HL-60/S4 treated with retinoic acid at 250 ng/mL for 4 days and 3 days (cell line): Measurements from ENCODE around the gene OPHN1.

Experiments
- in situ Hi-C: fragments of 300-500 bp; cut with MboI; formaldehyde crosslinking; loops from 2 replicates; pipeline ENCODE4 v1.7.0; 2022; ENCODE audit warnings: low sequenced_read_pairs

OPHN1 gene

DNA sequence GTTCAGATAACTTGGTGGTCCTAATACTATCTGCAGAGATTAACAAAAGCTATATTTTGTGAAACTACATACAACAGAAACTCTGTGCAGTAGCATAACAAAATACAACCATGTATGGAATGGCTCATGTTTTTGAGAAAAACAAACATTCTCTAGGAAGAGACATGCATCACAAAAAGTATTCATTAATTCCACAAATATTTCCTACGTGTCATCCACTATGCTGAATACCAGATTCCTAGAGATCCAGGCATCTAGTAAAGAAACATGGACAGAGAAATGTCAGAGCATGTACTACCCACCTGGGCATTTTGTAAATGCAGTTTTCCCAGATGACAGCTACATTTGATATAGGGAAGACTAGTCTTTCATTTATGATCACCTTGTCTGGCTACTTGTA is 248.1 kb downstream of the OPHN1 start:
- in situ Hi-C loops: no loop called here

DNA sequence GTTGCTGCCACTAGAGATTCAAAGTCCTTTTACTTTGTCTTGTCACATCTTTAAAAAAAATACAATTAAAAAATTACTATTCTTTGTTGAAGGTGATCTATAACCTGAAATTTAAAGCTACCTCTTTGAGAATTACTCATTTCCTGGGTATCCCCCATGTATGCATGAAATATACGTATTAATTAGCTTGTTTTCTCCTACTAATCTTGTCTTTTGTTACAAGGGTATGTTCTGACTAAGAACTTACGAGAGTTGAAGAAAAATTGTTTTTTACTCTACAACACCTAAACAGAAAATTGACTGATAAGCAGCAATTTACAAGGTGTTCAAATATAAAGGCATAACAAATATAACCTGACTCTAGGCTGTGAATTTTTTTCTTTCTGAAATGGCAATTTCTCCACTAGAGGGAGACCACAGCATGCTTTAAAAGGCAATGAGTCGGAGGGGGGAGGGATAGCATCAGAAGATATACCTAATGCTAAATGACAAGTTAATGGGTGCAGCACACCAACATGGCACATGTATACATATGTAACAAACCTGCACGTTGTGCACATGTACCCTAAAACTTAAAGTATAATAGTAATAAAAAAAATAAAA is 249.6 kb downstream of the OPHN1 start:
- in situ Hi-C loops: no loop called here

DNA sequence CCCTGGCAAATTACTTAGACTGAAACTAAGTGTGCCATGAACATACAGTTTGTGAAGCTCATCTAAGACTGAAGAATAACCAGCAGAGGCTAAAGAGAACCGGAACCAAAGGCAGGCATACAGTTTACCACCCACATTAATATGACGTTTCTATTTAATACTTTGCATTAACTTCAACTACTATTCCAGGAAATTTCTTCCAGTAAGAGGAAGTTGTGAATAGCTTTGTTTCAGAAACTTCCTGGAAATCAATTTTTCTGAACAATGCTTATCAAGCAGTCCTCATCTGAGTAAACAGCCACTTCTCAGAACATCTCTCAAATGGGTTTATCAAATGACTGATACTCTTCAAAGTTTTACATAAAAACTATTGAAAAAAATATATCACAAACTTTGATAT is 252.7 kb downstream of the OPHN1 start:
- in situ Hi-C loops: no loop called here

DNA sequence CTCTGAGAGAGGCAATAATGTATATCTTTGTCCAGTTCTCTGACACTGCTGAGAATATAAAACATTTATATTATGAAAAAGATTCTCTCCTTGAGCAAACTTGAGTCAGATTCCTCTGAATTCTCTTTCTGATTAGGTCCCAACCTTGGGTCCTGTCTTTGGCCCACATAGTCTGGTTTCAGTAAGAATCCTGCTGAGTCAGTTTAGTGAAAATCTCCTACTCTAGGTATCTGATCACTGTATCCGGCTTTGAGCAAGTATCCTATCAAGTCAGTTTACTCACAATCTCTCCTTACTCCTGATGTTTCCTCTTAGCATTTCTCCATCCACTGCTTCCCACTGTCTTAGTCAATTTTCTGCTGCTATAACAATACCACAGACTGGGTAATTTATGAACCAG is 253.9 kb downstream of the OPHN1 start:
- in situ Hi-C loops: no loop called here

DNA sequence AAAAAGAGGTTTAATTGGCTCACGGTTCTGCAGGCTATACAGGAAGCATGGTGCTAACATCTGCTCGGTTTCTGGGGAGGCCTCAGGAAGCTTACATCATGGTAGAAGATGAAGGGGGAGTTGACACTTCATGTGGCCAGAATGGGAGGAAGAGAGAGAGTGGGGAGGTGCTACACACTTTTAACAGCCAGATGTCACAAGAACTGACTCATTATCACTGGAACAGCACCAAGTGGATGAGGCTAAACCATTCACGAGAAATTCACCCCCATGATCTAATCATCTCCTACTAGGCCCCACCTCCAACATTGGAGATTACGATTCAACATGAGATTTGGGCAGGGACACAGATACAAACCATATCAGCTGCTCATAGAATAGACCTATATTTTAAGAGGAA is 255.8 kb downstream of the OPHN1 start:
- in situ Hi-C loops: no loop called here

DNA sequence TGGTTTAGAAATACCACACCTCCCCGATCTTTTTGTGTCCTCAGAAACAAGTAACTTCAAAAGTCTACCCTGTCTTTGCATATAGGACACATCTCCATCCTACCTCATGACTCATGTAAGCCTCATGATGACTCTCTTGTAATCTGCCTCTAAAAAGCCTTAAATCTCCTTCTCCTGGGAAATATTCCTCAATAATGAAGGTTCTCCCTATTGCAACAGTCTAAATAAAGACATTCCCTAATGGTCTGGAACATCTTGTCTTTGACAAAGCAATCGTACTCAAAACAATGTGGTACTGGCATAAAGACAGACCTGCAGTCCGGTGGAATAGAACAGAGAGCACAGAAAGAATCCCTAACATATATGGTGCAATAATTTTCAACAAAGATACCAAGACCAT is 257.7 kb downstream of the OPHN1 start:
- in situ Hi-C loops: no loop called here

DNA sequence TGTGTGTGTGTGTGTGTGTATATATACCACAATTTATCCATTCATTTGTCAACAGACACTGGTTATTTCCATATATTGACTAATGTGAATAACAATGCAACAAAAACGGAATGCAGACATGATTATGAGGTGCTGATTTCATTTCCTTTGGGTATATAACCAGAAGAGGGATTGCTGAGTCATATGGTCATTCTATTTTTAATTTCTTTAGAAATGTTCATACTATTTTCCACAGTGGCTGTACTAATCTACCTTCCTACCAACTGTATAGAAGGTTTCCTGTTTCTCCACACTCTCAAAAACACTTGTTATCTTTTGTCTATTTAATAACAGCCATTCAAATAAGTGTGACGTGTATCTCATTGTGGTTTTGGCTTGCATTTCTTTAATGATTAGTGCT is 269.9 kb downstream of the OPHN1 start:
- in situ Hi-C loops: no loop called here

DNA sequence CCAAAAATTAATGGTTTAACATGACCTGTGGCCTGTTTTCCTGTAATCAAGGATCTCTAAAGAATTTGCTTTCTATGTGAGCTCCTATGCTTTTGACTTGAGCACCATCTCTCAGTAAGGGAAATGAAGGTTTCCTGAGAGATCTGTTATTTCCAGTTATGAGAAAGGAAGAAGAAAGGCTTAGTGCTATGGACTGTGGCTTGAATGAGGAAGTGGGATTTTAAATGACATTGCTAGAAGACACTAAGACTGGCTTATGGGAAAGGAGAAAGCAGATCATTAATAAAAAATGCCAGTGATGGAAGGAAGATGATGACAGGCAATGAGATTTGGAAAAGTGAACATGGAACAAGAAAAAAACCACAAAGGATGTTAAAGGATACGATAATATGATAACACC is 285.4 kb downstream of the OPHN1 start:
- in situ Hi-C loops: no loop called here

DNA sequence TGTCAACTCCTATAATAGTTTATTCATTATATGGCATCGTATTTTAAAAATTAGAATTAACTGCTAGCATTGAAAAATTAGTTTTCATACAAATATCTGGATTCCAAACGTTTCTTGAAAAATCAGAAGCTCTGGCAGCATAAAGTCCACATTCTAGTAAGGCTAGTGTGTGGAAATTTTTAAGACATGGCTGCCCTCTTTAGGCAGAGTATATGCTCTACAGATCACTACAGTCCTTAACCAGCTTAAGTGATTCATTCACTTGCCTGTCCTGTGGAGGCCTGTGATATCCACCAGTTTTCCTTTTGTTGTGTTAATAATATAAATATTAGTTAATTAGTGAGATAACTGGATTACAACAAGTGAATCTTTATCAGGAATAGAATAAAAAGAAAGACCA is 287.2 kb downstream of the OPHN1 start:
- in situ Hi-C loops: no loop called here

DNA sequence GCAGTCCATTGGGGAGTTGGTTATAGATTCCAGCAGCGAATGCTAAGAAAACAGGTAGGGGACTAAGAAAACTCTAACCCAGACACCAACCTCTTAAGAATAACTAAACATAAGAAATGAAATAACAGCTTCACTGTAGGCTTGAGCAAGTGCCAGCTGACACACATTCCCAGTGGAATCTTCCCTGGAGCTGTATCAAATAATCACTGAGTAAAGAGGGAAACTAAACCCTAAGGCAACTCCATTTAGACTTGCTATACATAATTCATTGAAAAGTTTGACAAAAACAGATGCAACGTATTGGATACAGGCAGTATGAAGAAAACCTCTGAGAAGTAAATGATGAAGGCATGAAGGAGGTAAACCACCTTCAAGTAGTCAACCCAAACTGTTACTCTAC is 293.5 kb downstream of the OPHN1 start:
- in situ Hi-C loops: no loop called here

DNA sequence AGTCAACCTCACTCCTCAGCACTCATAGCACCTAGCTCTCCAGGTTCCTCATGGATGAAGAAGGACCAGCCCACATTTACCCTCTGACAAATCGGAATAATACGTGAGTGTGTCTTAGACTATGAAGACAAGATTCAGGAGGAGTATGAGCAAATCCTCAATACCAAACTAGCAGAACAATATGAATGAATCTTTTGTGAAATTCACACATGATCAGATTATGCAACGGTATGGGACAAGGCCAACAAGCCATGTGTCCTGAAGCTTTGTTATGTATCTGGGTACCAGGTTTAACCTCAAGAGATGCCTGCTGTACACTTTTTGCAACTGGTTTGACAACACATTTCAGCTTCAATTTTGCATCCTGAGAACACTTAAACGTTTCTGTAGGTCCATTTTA is 300.1 kb downstream of the OPHN1 start:
- in situ Hi-C loops: no loop called here

DNA sequence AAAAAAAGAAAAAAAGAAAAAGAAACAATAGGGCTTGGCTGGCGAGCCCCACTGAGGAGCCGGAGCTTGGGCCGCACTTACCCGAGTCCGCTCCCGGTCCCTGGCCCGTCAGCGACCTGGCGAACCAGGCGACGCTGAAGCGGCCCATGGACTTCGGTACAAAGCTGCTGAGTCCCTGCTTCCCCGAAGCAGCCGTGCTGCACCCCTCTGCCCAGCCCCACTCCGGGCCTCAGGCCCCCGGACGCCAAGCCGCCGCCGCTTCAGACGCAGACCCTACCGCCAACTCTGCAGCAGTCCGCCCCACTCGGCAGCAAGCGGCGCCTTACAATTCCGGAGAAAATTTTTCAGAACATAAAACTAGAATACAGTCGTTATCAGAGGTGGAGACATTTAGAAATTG is 300.5 kb downstream of the OPHN1 start:
- in situ Hi-C loops: no loop called here

DNA sequence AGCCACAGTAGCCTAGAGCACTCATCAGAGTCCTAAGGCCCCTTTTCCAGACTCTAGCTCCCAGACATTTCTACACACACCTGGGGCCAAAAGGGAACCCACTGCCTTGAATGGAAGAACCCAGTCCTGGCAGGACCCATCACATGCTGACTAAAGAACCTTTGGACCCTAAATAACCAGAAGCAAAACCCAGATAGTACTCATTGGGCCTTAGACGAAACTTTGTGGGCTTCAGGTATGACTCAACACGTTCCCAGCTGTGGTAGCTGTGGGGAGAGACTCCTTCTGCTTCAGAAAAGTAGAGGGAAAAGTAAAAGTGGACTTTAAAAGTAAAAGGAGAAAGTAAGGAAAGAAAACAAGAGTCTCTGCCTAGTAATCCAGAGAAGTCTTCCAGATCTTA is 311.5 kb downstream of the OPHN1 start:
- in situ Hi-C loops: no loop called here

DNA sequence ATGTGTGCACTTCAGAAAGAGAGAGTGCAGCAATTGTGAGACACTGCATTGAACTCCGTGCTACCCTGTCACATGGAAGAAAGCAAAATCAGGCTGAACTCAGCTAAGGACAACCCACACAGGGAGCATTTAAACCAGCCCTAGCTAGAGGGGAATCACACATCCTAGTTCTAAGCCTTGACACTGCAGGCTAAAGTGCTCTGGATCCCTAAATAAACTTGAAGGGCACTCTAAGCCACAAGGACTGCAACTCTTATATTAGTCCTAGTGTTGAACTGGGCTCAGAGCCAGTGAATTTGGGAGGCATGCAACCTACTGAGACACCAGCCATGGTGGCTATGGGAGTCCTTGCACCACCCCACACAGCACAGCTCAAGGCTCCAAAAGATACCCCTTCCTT is 311.9 kb downstream of the OPHN1 start:
- in situ Hi-C loops: no loop called here

DNA sequence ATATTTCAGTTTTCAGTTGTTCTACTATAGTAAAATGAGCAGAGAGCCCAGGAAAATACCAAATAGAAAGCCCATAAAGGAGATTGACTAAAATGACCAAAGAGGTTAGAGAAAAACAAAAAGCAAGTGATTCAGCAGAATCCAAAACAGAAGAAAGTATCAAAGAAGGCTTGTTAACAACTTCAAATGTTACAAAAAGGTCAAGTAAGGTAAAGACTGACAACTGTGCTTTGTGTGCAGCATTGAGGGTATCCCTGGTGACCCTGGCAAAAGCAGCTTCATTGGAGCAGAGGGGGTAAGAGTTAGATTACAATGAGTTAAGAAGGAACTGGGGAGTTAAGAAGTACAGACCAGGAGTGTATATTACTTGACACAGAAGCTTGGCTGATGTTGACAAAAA is 317.9 kb downstream of the OPHN1 start:
- in situ Hi-C loops: no loop called here

DNA sequence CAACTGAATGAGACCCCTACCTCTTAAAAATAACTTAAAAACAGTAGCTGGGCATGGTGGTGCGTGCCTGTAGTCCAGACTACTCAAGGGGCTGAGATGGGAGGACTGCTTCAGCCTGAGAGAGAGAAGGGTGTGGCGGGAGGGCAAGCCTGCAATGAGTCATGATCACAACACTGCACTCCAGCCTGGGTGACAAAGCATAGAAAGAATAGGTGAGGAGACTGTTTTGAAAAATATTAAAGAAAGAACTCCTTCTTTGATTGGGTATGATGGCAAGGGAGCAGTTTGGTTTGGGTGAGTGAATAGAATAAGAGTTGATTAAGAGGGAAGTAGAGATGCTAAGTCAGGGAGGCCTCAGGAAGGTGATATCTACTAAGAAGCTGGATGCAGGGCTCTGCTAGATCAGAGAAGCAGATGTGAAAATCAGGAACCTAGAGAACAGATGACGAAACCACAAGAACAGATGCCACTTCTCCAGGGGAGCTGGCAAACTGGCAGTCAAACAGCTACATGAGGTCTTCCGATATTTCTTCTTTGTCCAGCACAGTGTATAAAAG is 318.6 kb downstream of the OPHN1 start:
- in situ Hi-C loops: no loop called here

DNA sequence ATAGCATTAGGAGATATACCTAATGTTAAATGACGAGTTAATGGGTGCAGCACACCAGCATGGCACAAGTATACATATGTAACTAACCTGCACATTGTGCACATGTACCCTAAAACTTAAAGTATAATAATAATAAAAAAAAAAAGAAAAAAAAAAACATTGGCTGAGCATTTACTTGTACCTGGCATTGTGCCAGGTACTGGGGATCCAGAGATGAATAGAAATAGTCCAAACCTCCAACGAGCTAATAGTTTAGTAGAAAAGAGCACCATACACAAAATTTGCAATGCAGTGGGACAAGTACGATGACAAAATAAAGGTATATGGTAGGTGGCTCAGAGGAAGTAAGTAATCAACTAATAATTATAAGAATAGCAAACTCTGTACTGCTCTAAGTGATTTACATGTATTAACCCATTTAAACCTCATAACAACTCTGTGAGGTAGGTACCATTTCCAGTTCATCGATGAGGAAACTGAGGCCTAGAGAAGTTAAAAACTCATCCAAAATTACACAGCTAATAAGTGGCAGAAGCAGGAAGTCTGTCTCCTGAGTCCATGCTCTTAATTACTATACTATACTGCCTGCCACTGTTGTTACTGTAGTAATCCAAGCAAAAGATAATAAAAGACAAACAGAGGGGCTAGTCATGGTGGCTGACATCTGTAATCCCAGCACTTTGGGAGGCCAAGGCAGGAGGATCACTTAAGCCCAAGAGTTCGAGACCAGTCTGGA is 319.3 kb downstream of the OPHN1 start:
- in situ Hi-C loops: no loop called here

DNA sequence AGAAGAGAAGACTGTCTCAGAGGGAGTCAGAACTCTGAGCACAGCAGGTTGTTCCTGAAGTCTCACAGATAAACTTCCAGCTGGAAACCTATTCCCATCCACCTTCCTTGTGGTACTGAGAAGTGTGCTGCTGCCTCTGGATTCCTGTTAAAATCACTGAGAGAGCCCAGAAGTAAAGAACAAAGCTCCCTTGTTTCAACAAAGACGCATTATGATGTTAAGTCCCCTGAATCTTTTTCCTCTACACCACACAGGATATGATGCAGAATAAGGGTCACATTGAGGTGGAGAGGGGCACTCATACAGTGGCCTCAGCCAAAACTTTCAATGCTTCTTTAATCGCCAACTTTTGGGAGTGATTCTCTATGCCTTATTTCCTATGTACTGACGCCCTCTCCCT is 321.0 kb downstream of the OPHN1 start:
- in situ Hi-C loops: no loop called here

DNA sequence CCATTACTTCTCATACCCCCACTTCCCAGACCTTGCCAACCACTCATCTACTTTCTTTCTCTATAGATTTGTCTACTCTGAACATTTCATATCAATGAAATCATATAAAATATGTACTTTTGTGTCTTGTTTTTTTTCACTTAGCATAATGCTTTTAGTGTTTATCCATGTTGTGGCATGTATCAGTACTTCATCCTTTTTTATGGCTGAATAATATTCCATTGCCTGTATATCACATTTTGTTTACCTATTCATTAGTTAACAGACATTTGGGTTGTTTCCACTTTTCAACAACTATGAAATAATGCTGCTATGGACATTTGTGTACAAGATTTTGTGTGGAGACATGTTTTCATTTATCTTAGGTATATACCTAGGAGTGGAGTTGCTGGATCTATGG is 324.1 kb downstream of the OPHN1 start:
- in situ Hi-C loops: no loop called here

DNA sequence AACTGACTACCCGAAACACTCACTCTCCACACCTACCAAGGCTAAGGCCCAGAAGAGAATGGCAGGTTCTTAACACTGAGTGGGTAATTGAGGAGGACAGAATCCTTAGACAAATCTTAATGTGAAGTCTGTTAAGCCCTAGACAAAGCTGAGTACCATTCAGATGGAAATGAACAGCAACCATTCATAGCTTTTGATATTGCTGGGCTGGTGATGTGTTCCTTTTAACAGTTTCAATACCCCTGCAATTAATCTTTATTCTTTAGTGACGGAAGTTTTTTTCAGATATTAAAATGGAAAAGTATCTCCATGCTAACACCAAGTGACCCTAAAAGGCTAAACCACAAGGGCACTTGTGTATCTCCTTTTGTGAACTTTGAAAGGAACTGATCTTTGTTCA is 334.9 kb downstream of the OPHN1 start:
- in situ Hi-C loops: no loop called here

DNA sequence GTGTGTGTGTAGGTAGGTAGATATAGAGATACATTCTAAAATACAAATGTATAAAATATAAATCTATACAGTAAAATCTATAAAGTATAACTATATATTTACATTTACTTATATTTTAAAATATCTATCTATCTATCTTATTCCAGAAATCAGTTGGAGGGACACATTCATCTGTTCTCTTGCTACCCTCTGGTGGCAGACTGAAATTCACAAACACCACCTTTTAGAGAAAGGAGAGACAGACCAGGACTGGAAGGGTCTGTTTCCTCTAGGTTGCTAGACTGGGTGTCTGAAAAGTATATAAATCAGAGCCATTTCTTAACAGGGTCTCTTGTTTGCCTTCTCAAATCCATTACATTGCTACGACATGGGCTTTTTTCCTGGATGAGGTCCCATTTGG is 343.0 kb downstream of the OPHN1 start:
- in situ Hi-C loops: no loop called here

DNA sequence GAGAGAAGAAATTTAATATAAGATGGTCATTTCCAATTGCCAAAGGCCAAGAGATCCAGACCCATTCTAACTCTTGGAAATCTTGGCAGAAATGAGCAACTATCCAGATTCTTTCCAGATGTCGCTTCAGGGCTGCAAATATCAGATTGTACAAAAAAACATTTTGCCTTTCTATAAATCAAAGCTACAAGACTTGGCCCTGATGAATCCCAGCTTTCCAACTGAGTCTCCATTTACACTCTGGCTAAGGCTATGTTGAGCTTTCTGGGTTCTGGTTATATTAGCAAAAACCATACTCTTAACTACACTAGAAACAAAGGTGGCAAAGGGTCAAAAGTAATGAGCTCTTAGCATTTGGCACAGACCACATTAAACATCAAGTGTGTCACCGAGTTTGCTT is 345.8 kb downstream of the OPHN1 start:
- in situ Hi-C loops: no loop called here

DNA sequence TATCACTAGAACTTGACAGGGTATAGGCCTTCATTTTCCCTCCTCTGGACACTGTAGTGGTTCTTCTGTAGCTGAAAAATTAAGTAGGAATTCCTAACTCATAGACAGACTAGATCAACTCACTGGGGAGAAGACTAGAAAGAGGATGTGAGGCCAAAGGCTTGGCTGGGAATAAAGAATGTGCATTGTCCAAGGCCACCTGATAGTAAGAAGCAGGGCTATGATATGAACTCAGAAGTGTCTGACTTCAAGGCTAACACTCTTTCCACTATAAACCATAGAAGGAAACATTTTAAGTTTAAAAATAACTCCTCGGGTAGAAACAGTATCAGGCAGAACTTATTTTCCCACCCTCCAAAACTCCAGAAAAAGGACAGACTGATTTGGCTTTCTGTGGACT is 346.6 kb downstream of the OPHN1 start:
- in situ Hi-C loops: no loop called here
